Measurements from ENCODE around the gene KLHL22. TPM values are rescaled to one million over a fixed set of nuclear protein-coding genes. Genes with fewer than 3 reads are reported as not detected.

Gene KLHL22
- total RNA-seq, 1 donor from 2014 or later: 16.1 TPM

GRCh38 chr22:20520093-20520511 is 24.5 kb upstream of the KLHL22 start:
- TF ChIP-seq CTCF (IDR thresholded peaks at IDR 0.05; ENCODE audit: borderline replicate concordance): no peak
- H3K4me1 ChIP-seq: peaks cover 87% of the 10 kb centered on the region
- intact Hi-C loops (cut with micrococcal nuclease): no loop called here
- H3K36me3 ChIP-seq: peaks cover 17% of the 10 kb centered on the region
- no peak overlapping the region for H3K27ac ChIP-seq (replicated peaks)
- H3K27me3 ChIP-seq (ENCODE audit: low read depth): no peaks in the 10 kb centered on the region
- no peaks in the 10 kb centered on the region for H3K9me3 ChIP-seq (replicated peaks)
- no peak for DNase-seq
- no peak overlapping the region for H3K4me3 ChIP-seq

- intact Hi-C loops (cut with micrococcal nuclease): no loop called here
- Histone ChIP-seq H3K4me1 (peaks cover 87% of the 10 kb centered on the region), H3K27ac (replicated peaks) (no peak overlapping the region), H3K4me3 (no peak overlapping the region), H3K9me3 (replicated peaks) (no peaks in the 10 kb centered on the region), H3K27me3 (ENCODE audit: low read depth) (no peaks in the 10 kb centered on the region), H3K36me3 (peaks cover 17% of the 10 kb centered on the region)
- TF ChIP-seq CTCF (IDR thresholded peaks at IDR 0.05; ENCODE audit: borderline replicate concordance): no peak
- no peak for DNase-seq
Measured at GRCh38 chr22:20519558-20519957, 24.0 kb upstream of the KLHL22 start.

DNA sequence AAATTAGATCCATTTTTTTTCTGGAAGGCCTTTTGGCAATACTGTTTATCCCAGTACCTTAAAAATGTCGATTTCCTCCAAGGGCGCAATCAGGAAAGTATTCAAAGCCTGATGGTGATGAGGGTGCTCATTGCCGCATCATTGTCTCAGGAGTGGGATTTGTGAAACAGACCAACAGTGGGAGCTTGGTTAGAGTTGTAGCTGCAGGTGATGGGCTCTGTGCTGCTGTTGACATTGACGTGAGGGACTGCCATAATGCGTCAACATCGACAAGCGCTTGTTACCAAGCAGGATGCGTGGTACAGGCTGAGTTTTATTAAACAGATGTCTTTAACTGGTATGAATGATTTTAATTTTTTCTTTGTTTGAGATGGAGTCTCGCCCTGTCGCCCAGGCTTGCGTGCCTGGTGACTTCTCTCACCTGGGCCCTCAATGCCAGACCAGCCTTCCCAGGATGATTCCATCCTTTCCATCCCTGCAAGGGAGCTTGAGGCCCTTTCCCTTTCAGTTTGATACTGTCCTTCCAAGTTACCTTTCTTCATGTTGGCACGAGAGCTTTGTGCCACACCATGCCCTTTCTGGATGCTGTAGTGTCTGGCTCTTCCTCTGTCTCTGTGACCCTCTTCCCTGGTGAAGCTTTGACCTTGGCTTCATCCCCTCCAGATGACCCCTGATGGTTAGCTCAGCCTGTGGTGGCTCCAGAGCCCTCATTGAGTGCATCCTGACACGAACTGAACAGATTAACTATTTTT is 22.4 kb upstream of the KLHL22 start:
- no peak overlapping the region for H3K4me3 ChIP-seq
- no peak for DNase-seq
- H3K9me3 ChIP-seq (replicated peaks): no peaks in the 10 kb centered on the region
- H3K27ac ChIP-seq (replicated peaks): no peak overlapping the region
- intact Hi-C loops (cut with micrococcal nuclease): no loop called here
- H3K27me3 ChIP-seq (ENCODE audit: low read depth): no peaks in the 10 kb centered on the region
- TF ChIP-seq CTCF (IDR thresholded peaks at IDR 0.05; ENCODE audit: borderline replicate concordance): no peak
- peaks cover 17% of the 10 kb centered on the region for H3K36me3 ChIP-seq
- peaks cover 87% of the 10 kb centered on the region for H3K4me1 ChIP-seq

DNA sequence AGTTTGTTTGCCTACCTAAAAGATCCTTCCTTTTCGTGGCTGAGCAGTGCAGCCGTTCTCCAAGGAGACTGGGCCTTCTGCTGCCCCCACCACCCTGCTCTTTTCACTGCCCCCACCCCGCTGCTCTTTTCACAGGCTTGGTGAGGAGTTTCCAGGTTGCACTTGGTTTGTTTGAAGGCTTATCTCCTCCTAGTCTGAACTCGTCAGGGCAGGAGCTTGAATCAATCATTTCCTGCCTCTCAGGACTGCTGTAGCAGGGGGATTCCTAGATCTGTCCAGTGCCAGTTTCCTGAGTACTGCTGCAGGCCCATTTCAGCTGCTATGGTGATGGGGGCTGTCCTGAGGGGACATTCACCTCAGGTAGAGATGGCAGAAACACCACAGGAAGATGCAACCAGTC is 21.8 kb upstream of the KLHL22 start:
- Histone ChIP-seq H3K4me1 (peaks cover 86% of the 10 kb centered on the region), H3K27ac (replicated peaks) (no peak overlapping the region), H3K36me3 (peaks cover 17% of the 10 kb centered on the region), H3K4me3 (no peak overlapping the region), H3K27me3 (ENCODE audit: low read depth) (no peaks in the 10 kb centered on the region), H3K9me3 (replicated peaks) (no peaks in the 10 kb centered on the region)
- no peak for TF ChIP-seq CTCF (IDR thresholded peaks at IDR 0.05; ENCODE audit: borderline replicate concordance)
- intact Hi-C loops (cut with micrococcal nuclease): no loop called here
- no peak for DNase-seq

DNA sequence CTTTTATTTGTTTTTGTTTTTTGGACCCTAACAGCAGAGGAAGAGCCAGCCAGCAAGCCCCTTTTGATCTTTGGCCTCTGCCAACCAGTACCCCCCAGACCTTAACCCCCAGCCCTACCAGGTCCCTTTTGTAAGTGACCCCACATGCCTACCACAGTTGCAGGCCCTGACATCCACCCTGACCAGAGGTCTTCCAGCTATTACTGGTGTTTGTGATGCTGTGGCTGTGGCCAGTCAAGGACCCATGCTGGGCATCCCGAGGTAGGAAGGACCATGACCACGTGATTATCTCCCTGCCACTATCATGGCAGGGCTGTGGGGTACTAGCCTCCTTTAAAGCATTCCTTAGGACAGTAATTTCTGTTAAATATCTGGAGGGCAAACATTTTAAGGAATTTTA is 20.8 kb upstream of the KLHL22 start:
- Histone ChIP-seq H3K27ac (replicated peaks) (no peak overlapping the region), H3K4me1 (peaks cover 88% of the 10 kb centered on the region), H3K36me3 (peaks cover 17% of the 10 kb centered on the region), H3K9me3 (replicated peaks) (no peaks in the 10 kb centered on the region), H3K4me3 (no peak overlapping the region), H3K27me3 (ENCODE audit: low read depth) (no peaks in the 10 kb centered on the region)
- intact Hi-C loops (cut with micrococcal nuclease): no loop called here
- DNase-seq: no peak
- TF ChIP-seq CTCF (IDR thresholded peaks at IDR 0.05; ENCODE audit: borderline replicate concordance): no peak

Data from left ventricle myocardium inferior (tissue), 1 donor.